K562 (cell line): ENCODE results near the gene CCDC136.

Experiments
- CHD2 ChIP-seq: IDR thresholded peaks from 2 replicates; pipeline ENCODE4 v1.6.1; 2011; ENCODE audit warnings: low read depth, low read length
- CREM ChIP-seq: IDR thresholded peaks from 2 replicates; pipeline ENCODE4 v1.6.1; 2014; ENCODE audit warnings: antibody characterized with exemption, low read depth
- CTCF ChIP-seq, 3 experiments: IDR thresholded peaks in 2 of 3; conservative IDR thresholded peaks in 1 of 3; 2 replicates each; pipeline ENCODE4 v1.5.1; 2011 to 2012; ENCODE audit warnings: low read length in 3 of 3, mild to moderate bottlenecking in 3 of 3, control low read depth in 2 of 3, improper control_type of control experiment in 1 of 3, inconsistent platforms in 1 of 3, low read depth in 1 of 3, mixed read lengths in 1 of 3, moderate library complexity in 1 of 3; ENCODE audit not compliant: insufficient read depth in 2 of 3
- FOS ChIP-seq: IDR thresholded peaks from 3 replicates; pipeline ENCODE4 v1.6.1; 2011; ENCODE audit not compliant: insufficient read length; ENCODE audit errors: extremely low read depth
- HCFC1 ChIP-seq: IDR thresholded peaks from 2 replicates; pipeline ENCODE4 v1.6.1; 2012; ENCODE audit warnings: low read depth, low read length, improper control_type of control experiment
- JUND ChIP-seq, 2 experiments: IDR thresholded peaks; 2 replicates in 1 of 2; 3 replicates in 1 of 2; pipeline ENCODE4 v1.6.1; 2011; ENCODE audit warnings: borderline replicate concordance in 2 of 2, low read depth in 2 of 2, low read length in 2 of 2, improper control_type of control experiment in 1 of 2, missing biosample characterization in 1 of 2, missing genetic modification characterization in 1 of 2, missing genetic modification reagents in 1 of 2
- NFATC3 ChIP-seq: fragments of 450-650 bp; IDR thresholded peaks from 2 replicates; pipeline ENCODE4 v1.6.1; 2017; ENCODE audit warnings: mild to moderate bottlenecking
- SIN3A ChIP-seq, 2 experiments: fragments of 150-350 bp in 1 of 2; IDR thresholded peaks; 2 replicates each; pipeline ENCODE4 v1.6.1; 2011 to 2016; ENCODE audit warnings: borderline replicate concordance in 2 of 2, low read depth in 2 of 2, low read length in 2 of 2, mild to moderate bottlenecking in 2 of 2, moderate library complexity in 2 of 2; ENCODE audit not compliant: control insufficient read depth in 1 of 2
- ZEB2 ChIP-seq: fragments of 450-650 bp; IDR thresholded peaks from 2 replicates; pipeline ENCODE4 v1.6.1; 2016

- TF ChIP-seq JUND (IDR thresholded peaks at IDR 0.05; ENCODE audit: borderline replicate concordance, low read depth, low read length), result no peak
- TF ChIP-seq JUND (tag; IDR thresholded peaks at IDR 0.05; ENCODE audit: borderline replicate concordance, low read depth, low read length), result no peak
- no peak for TF ChIP-seq CTCF (IDR thresholded peaks at IDR 0.05 in 2 of 3, conservative IDR thresholded peaks at IDR 0.05 in 1 of 3; ENCODE audit: insufficient read depth in 2 of 3, low read depth in 1 of 3, low read length in 3 of 3)
- TF ChIP-seq HCFC1, result no peak
- no peak for TF ChIP-seq CREM
- TF ChIP-seq CHD2, result no peak
- TF ChIP-seq SIN3A (IDR thresholded peaks at IDR 0.05; ENCODE audit: borderline replicate concordance in 2 of 2, control insufficient read depth in 1 of 2, low read depth in 2 of 2, low read length in 2 of 2), result no peak
- TF ChIP-seq ZEB2, result no peak
- no peak for TF ChIP-seq FOS
- TF ChIP-seq NFATC3, result no peak
Observed at GRCh38 chr7:128801667-128802418, 10.1 kb downstream of the CCDC136 start.
